Neural cell (in vitro differentiated cells): ENCODE data around the gene ATL2. TPM values are rescaled to one million over a fixed set of nuclear protein-coding genes. Genes with fewer than 3 reads are reported as not detected.

Source experiments
- H2AFZ ChIP-seq: fragments of 200-600, 300-800 bp; sonication (generic), shearing (Covaris generic); 2 replicates; pipeline ENCODE4 v1.6.0; 2014; ENCODE audit warnings: low read depth, mild to moderate bottlenecking, antibody characterized with exemption, low read length, moderate library complexity
- H3F3A ChIP-seq: fragments of 200-600 bp; shearing (Covaris generic); 2 replicates; pipeline ENCODE4 v1.6.1; 2016; ENCODE audit warnings: mild to moderate bottlenecking, moderate library complexity, mixed read lengths, antibody characterized with exemption, low read length; ENCODE audit not compliant: insufficient read depth, poor library complexity, severe bottlenecking
- H3K27ac ChIP-seq: fragments of 200-600, 300-800 bp; sonication (generic), shearing (Covaris generic); 2 replicates; pipeline ENCODE4 v1.5.1; 2014; ENCODE audit warnings: mild to moderate bottlenecking, low read length, moderate library complexity
- H3K27me3 ChIP-seq: fragments of 300-800, 200-600 bp; sonication (generic), shearing (Covaris generic); 2 replicates; pipeline ENCODE4 v1.6.0; 2014; ENCODE audit warnings: mild to moderate bottlenecking, low read depth, low read length, moderate library complexity; ENCODE audit not compliant: insufficient read depth
- H3K36me3 ChIP-seq: fragments of 300-800, 200-600 bp; sonication (generic), shearing (Covaris generic); 2 replicates; pipeline ENCODE4 v1.5.1; 2014; ENCODE audit warnings: mild to moderate bottlenecking, antibody characterized with exemption, low read length, moderate library complexity; ENCODE audit not compliant: insufficient read depth
- H3K4me2 ChIP-seq: fragments of 300-800, 200-600 bp; sonication (generic), shearing (Covaris generic); 2 replicates; pipeline ENCODE4 v1.6.0; 2014; ENCODE audit warnings: mild to moderate bottlenecking, low read length
- H3K4me3 ChIP-seq: fragments of 300-800, 200-600 bp; sonication (generic), shearing (Covaris generic); 2 replicates; pipeline ENCODE4 v1.5.1; 2014; ENCODE audit warnings: mild to moderate bottlenecking, low read length, moderate library complexity
- H3K79me2 ChIP-seq: fragments of 200-600 bp; shearing (Covaris generic); replicated peaks from 2 replicates; pipeline ENCODE4 v1.6.0; 2014; ENCODE audit warnings: mild to moderate bottlenecking, low read length, moderate library complexity; ENCODE audit not compliant: insufficient read depth
- H3K9ac ChIP-seq: fragments of 300-800, 200-600 bp; sonication (generic), shearing (Covaris generic); 2 replicates; pipeline ENCODE4 v1.6.1; 2016; ENCODE audit warnings: mild to moderate bottlenecking, low read length, mixed read lengths
- H3K9me2 ChIP-seq: fragments of 200-600 bp; shearing (Covaris generic); 2 replicates; pipeline ENCODE4 v1.6.1; 2016; ENCODE audit warnings: mild to moderate bottlenecking, low read length, mixed read lengths; ENCODE audit not compliant: insufficient read depth
- H3K9me3 ChIP-seq: fragments of 200-600, 300-800 bp; sonication (generic), shearing (Covaris generic); 2 replicates; pipeline ENCODE4 v1.6.1; 2016; ENCODE audit warnings: mild to moderate bottlenecking, mixed run types, low read length, moderate library complexity, mixed read lengths
- H4K20me1 ChIP-seq: fragments of 200-600 bp; shearing (Covaris generic); 2 replicates; pipeline ENCODE4 v1.6.1; 2016; ENCODE audit warnings: mild to moderate bottlenecking, mixed run types; ENCODE audit not compliant: insufficient read depth
- CTCF ChIP-seq: fragments of 450-650 bp; IDR thresholded peaks from 2 replicates; pipeline ENCODE4 v1.5.1; 2014; ENCODE audit warnings: antibody characterized with exemption, mild to moderate bottlenecking, moderate library complexity; ENCODE audit not compliant: poor library complexity, severe bottlenecking
- EP300 ChIP-seq: fragments of 450-650 bp; conservative IDR thresholded peaks from 2 replicates; pipeline ENCODE4 v1.6.1; 2014; ENCODE audit warnings: antibody characterized with exemption, mild to moderate bottlenecking, moderate library complexity; ENCODE audit not compliant: poor library complexity, severe bottlenecking
- EZH2 ChIP-seq: fragments of 200-600, 300-800 bp; shearing (Covaris generic), sonication (generic); IDR thresholded peaks from 2 replicates; pipeline ENCODE4 v1.6.1; 2014; ENCODE audit warnings: antibody characterized with exemption, low read length, borderline replicate concordance, mild to moderate bottlenecking; ENCODE audit not compliant: insufficient read depth, poor library complexity, severe bottlenecking
- MXI1 ChIP-seq: fragments of 450-650 bp; conservative IDR thresholded peaks from 2 replicates; pipeline ENCODE4 v1.6.1; 2014; ENCODE audit warnings: antibody characterized with exemption, mild to moderate bottlenecking; ENCODE audit not compliant: poor library complexity, severe bottlenecking
- POLR2AphosphoS5 ChIP-seq: IDR thresholded peaks from 2 replicates; pipeline ENCODE4 v1.6.1; 2012
- RAD21 ChIP-seq: fragments of 450-650 bp; conservative IDR thresholded peaks from 2 replicates; pipeline ENCODE4 v1.6.1; 2014; ENCODE audit warnings: antibody characterized with exemption, mild to moderate bottlenecking, moderate library complexity
- REST ChIP-seq: IDR thresholded peaks from 2 replicates; pipeline ENCODE4 v1.6.1; 2012; ENCODE audit warnings: borderline replicate concordance
- SMC3 ChIP-seq: fragments of 450-650 bp; conservative IDR thresholded peaks from 2 replicates; pipeline ENCODE4 v1.6.1; 2014; ENCODE audit warnings: antibody characterized with exemption, mild to moderate bottlenecking, moderate library complexity; ENCODE audit not compliant: poor library complexity
- TAF1 ChIP-seq: IDR thresholded peaks from 2 replicates; pipeline ENCODE4 v1.6.1; 2012; ENCODE audit warnings: low read depth
- polyA plus RNA-seq: library from polyadenylated mRNA; depleted of rRNA; stranded (reverse); fragments of >200 nt; gene quantifications from 2 replicates; pipeline ENCODE4 v1.2.3, GENCODE V29; 2014

The ATL2 gene
- polyA plus RNA-seq, 1 donor from 2014 or later: 66.8 TPM

- H3K9me3 ChIP-seq: peaks cover 3% of the 10 kb centered on the region
- H3K4me3 ChIP-seq: no peak overlapping the region
- no peak overlapping the region for H3K27ac ChIP-seq
Measured at GRCh38 chr2:38406597-38407110, 29.6 kb upstream of the ATL2 start.

GRCh38 chr2:38405917-38406596 is 29.0 kb upstream of the ATL2 start:
- Histone ChIP-seq H3K27me3 (no peaks in the 10 kb centered on the region), H2AFZ (no peak overlapping the region), H3F3A (no peaks in the 10 kb centered on the region), H3K27ac (no peak overlapping the region), H3K9ac (no peak overlapping the region), H3K9me2 (no peaks in the 10 kb centered on the region), H4K20me1 (no peaks in the 10 kb centered on the region), H3K4me2 (no peak overlapping the region), H3K79me2 (no peaks in the 10 kb centered on the region), H3K36me3 (no peaks in the 10 kb centered on the region), H3K9me3 (peaks cover 3% of the 10 kb centered on the region), H3K4me3 (no peak overlapping the region)
- TF ChIP-seq EZH2 (no peak), TAF1 (no peak), MXI1 (no peak), CTCF (no peak)

More at GRCh38 chr2:38406597-38407110, 29.6 kb upstream of the ATL2 start:
- Histone ChIP-seq H3K27me3 (no peaks in the 10 kb centered on the region), H3K4me2 (no peak overlapping the region), H3F3A (no peaks in the 10 kb centered on the region), H4K20me1 (no peaks in the 10 kb centered on the region), H2AFZ (no peak overlapping the region), H3K79me2 (no peaks in the 10 kb centered on the region), H3K36me3 (no peaks in the 10 kb centered on the region), H3K9me2 (no peaks in the 10 kb centered on the region), H3K9ac (no peak overlapping the region)
- TF ChIP-seq SMC3 (no peak), REST (no peak), EP300 (no peak), RAD21 (no peak), MXI1 (no peak), TAF1 (no peak), CTCF (no peak), POLR2AphosphoS5 (no peak), EZH2 (no peak)
